GM23338 (cell line): ENCODE results near the gene TPK1. TPM values are rescaled to one million over a fixed set of nuclear protein-coding genes. Genes with fewer than 3 reads are reported as not detected.
A peak's percentile ranks its signal among the peaks of the same experiment; 100 is the strongest.

Source experiments
- ATAC-seq: fragments of 200-7000 bp; cut with Tn5 transposase; 3 replicates; pipeline ENCODE4 v1.9.1; 2020
- DNase-seq: peaks from one replicate; pipeline ENCODE4 v3.0.0-alpha.2; 2015; ENCODE audit warnings: low spot score
- H2AFZ ChIP-seq: fragments of 200-600 bp; sonication (generic); 2 replicates; pipeline ENCODE4 v1.8.0; 2016; ENCODE audit warnings: antibody characterized with exemption, mild to moderate bottlenecking, moderate library complexity
- H3F3A ChIP-seq: fragments of 200-600 bp; sonication (generic); replicated peaks from 2 replicates; pipeline ENCODE4 v1.8.0; 2017; ENCODE audit warnings: antibody characterized with exemption, mixed run types, low read depth
- H3K27ac ChIP-seq: fragments of 200-600 bp; sonication (generic); 2 replicates; pipeline ENCODE4 v1.6.1; 2016; ENCODE audit warnings: low read depth
- H3K27me3 ChIP-seq: fragments of 200-600 bp; sonication (generic); 2 replicates; pipeline ENCODE4 v1.8.0; 2016; ENCODE audit warnings: mild to moderate bottlenecking, mixed run types, moderate library complexity; ENCODE audit not compliant: insufficient read depth
- H3K36me3 ChIP-seq: fragments of 200-600 bp; sonication (generic); 2 replicates; pipeline ENCODE4 v1.8.0; 2016; ENCODE audit warnings: mild to moderate bottlenecking; ENCODE audit not compliant: insufficient read depth
- H3K4me1 ChIP-seq: fragments of 200-600 bp; sonication (generic); 2 replicates; pipeline ENCODE4 v1.8.0; 2016; ENCODE audit warnings: mild to moderate bottlenecking, moderate library complexity; ENCODE audit not compliant: insufficient read depth
- H3K4me2 ChIP-seq: fragments of 200-600 bp; sonication (generic); 2 replicates; pipeline ENCODE4 v1.7.1; 2017; ENCODE audit warnings: mixed run types
- H3K4me3 ChIP-seq: fragments of 200-600 bp; sonication (generic); 2 replicates; pipeline ENCODE4 v1.6.1; 2016; ENCODE audit warnings: mixed run types
- H3K79me2 ChIP-seq: fragments of 200-600 bp; sonication (generic); replicated peaks from 2 replicates; pipeline ENCODE4 v1.8.0; 2017; ENCODE audit warnings: mild to moderate bottlenecking; ENCODE audit not compliant: insufficient read depth
- H3K9me2 ChIP-seq: fragments of 200-600 bp; sonication (generic); 2 replicates; pipeline ENCODE4 v1.8.0; 2017; ENCODE audit not compliant: insufficient read depth
- H4K20me1 ChIP-seq: fragments of 200-600 bp; sonication (generic); replicated peaks from 2 replicates; pipeline ENCODE4 v1.8.0; 2017; ENCODE audit warnings: mild to moderate bottlenecking; ENCODE audit not compliant: insufficient read depth
- H3K27ac Mint-ChIP-seq: 2 replicates; pipeline ENCODE4 v1.8.0; 2020; ENCODE audit warnings: inconsistent platforms, mild to moderate bottlenecking, moderate library complexity, mixed read lengths
- H3K27me3 Mint-ChIP-seq: 3 replicates; pipeline ENCODE4 v1.8.0; 2022; ENCODE audit warnings: low read depth, mild to moderate bottlenecking, moderate library complexity, mixed read lengths, inconsistent platforms; ENCODE audit not compliant: insufficient read depth, poor library complexity
- H3K36me3 Mint-ChIP-seq: 3 replicates; pipeline ENCODE4 v1.8.0; 2021; ENCODE audit warnings: low read depth, mild to moderate bottlenecking, inconsistent platforms, moderate library complexity, mixed read lengths
- H3K4me1 Mint-ChIP-seq: 3 replicates; pipeline ENCODE4 v1.8.0; 2020; ENCODE audit warnings: mild to moderate bottlenecking, inconsistent platforms, mixed read lengths
- H3K4me3 Mint-ChIP-seq: 3 replicates; pipeline ENCODE4 v1.8.0; 2021; ENCODE audit warnings: moderate library complexity, mild to moderate bottlenecking, inconsistent platforms, mixed read lengths
- H3K9me3 Mint-ChIP-seq: 3 replicates; pipeline ENCODE4 v1.8.0; 2020; ENCODE audit warnings: moderate library complexity, mild to moderate bottlenecking, inconsistent platforms, mixed read lengths
- CREB1 ChIP-seq: fragments of 250-450 bp; sonication (Bioruptor Pico); IDR thresholded peaks from 2 replicates; pipeline ENCODE4 v1.5.0; 2020; ENCODE audit warnings: low read depth, mild to moderate bottlenecking, moderate library complexity
- ETS1 ChIP-seq: IDR thresholded peaks from 2 replicates; pipeline ENCODE4 v1.6.1; 2016; ENCODE audit warnings: antibody characterized with exemption
- EZH2phosphoT487 ChIP-seq: fragments of 200-600 bp; sonication (generic); IDR thresholded peaks from one replicate; pipeline ENCODE4 v1.8.1; 2018; ENCODE audit warnings: antibody characterized with exemption; ENCODE audit not compliant: unreplicated experiment
- NANOG ChIP-seq: IDR thresholded peaks from 2 replicates; pipeline ENCODE4 v1.6.1; 2016; ENCODE audit warnings: antibody characterized with exemption, borderline replicate concordance
- POLR2AphosphoS5 ChIP-seq: IDR thresholded peaks from 2 replicates; pipeline ENCODE4 v1.6.1; 2016; ENCODE audit warnings: antibody characterized with exemption, low read depth
- STAT1 ChIP-seq: IDR thresholded peaks from one replicate; pipeline ENCODE4 v1.6.1; 2016; ENCODE audit warnings: antibody characterized with exemption; ENCODE audit not compliant: unreplicated experiment
- ZNF331 ChIP-seq: fragments of 250-450 bp; sonication (Bioruptor Pico); IDR thresholded peaks from 2 replicates; pipeline ENCODE4 v1.5.0; 2020; ENCODE audit warnings: low read depth, mild to moderate bottlenecking, moderate library complexity
- ZNF462 ChIP-seq: fragments of 250-450 bp; sonication (Bioruptor Pico); IDR thresholded peaks from 2 replicates; pipeline ENCODE4 v1.5.0; 2020; ENCODE audit warnings: mild to moderate bottlenecking, moderate library complexity
- polyA plus RNA-seq: library from polyadenylated mRNA; unstranded; fragments of >200 nt; fragmentation: Nextera tagmentation; extraction: Ambion mirVana; gene quantifications from 2 replicates; pipeline ENCODE4 v1.2.1, GENCODE V29; 2016
- total RNA-seq: library from RNA; depleted of rRNA; stranded (reverse); fragments of >200 nt; shearing (Covaris generic); gene quantifications from 2 replicates; pipeline ENCODE4 v1.2.3, GENCODE V29; 2014

TPK1 gene
- total and polyA plus RNA-seq, 2 experiments from 2014 or later: 2.6 to 2.9 TPM

DNA sequence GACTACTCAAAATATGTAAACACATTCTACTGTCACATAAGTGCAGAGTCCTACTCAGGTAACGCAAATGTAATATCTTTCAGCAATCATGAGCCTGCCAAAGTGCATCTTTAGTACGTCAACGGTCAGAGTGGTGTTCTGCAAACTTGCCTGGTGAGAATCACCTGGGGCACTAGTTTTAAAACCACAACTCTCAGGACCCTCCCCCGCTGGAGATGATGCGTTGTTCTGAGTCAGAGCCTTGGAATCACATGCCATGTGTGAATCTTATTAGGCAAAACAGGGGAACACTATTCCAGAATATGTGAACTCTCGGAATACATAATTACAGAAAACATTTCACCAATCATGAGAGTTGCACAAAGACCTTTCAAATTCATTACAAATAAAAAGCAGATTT, 115.7 kb downstream of the TPK1 start:
- Histone ChIP-seq H3K27ac (no peak overlapping the region), H3K4me2 (0 out of 2 replicates have a peak overlapping the region, but pooled peaks have one; percentile 11), H3K4me3 (no peak overlapping the region), H3K36me3 (no peaks in the 10 kb centered on the region), H3K4me1 (peaks cover 7% of the 10 kb centered on the region), H3K9me2 (no peaks in the 10 kb centered on the region), H3K27me3 (no peaks in the 10 kb centered on the region), H4K20me1 (no peaks in the 10 kb centered on the region), H2AFZ (no peak overlapping the region), H3F3A (no peaks in the 10 kb centered on the region), H3K79me2 (no peaks in the 10 kb centered on the region)
- TF ChIP-seq CREB1: peak; percentile 68
- TF ChIP-seq NANOG: no peak
- peak; percentile 70 for DNase-seq
- Mint-ChIP-seq H3K27ac (peak overlapping the region; percentile 74), H3K27me3 (peaks cover 2% of the 10 kb centered on the region), H3K9me3 (peaks cover 10% of the 10 kb centered on the region), H3K4me3 (no peak overlapping the region), H3K36me3 (peaks cover 7% of the 10 kb centered on the region; the same call in 2 of the 3 replicates), H3K4me1 (peaks cover 9% of the 10 kb centered on the region; the same call in 2 of the 3 replicates)
- ATAC-seq: peak; percentile 56; the same call in 2 of the 3 replicates

DNA sequence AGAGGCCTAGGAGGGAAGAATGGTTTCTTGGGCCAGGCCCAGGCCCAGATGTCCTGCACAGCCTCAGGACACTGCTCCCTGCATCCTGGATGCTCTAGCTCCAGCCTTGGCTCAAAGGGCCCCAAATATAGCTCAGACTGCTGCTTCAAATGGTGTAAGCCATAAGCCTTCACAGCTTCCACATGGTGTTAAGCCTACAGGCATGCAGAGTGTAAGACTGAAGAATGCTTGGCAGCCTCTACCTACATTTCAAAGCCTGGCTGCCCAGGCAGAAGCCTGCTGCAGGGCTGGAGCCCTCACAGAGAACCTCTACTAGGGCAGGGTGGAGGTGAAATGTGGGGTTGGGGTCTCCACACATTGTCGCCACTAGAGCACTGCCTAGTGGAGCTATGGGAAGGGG, 118.1 kb downstream of the TPK1 start:
- peaks cover 10% of the 10 kb centered on the region for H3K9me3 Mint-ChIP-seq
- Histone ChIP-seq H3K4me2 (no peak overlapping the region), H3F3A (no peaks in the 10 kb centered on the region), H3K27ac (no peak overlapping the region), H4K20me1 (no peaks in the 10 kb centered on the region), H2AFZ (no peak overlapping the region), H3K9me2 (no peaks in the 10 kb centered on the region), H3K36me3 (no peaks in the 10 kb centered on the region), H3K4me3 (no peak overlapping the region), H3K79me2 (no peaks in the 10 kb centered on the region), H3K4me1 (peaks cover 7% of the 10 kb centered on the region), H3K27me3 (no peaks in the 10 kb centered on the region)
- no peak overlapping the region for H3K27ac Mint-ChIP-seq
- TF ChIP-seq EZH2phosphoT487: no peak
- no peak for TF ChIP-seq ETS1
- DNase-seq (no peak), ATAC-seq (no peak)
- no peaks in the 10 kb centered on the region for H3K27me3 Mint-ChIP-seq
- H3K36me3 Mint-ChIP-seq: peaks cover 7% of the 10 kb centered on the region; the same call in 2 of the 3 replicates
- H3K4me3 Mint-ChIP-seq: no peak overlapping the region
- peaks cover 9% of the 10 kb centered on the region; the same call in 2 of the 3 replicates for H3K4me1 Mint-ChIP-seq

- H3K4me2 ChIP-seq: no peak overlapping the region
- no peaks in the 10 kb centered on the region for H3K27me3 ChIP-seq
- no peaks in the 10 kb centered on the region for H3K4me1 Mint-ChIP-seq
- no peaks in the 10 kb centered on the region for H3K36me3 ChIP-seq
- no peaks in the 10 kb centered on the region for H3K27me3 Mint-ChIP-seq
- no peaks in the 10 kb centered on the region for H3K79me2 ChIP-seq
- H4K20me1 ChIP-seq: no peaks in the 10 kb centered on the region
- no peaks in the 10 kb centered on the region for H3F3A ChIP-seq
- DNase-seq (peak; percentile 15), ATAC-seq (peak; percentile 36; the same call in 2 of the 3 replicates)
- no peaks in the 10 kb centered on the region for H3K9me2 ChIP-seq
- H3K27ac ChIP-seq: no peak overlapping the region
- no peak overlapping the region for H3K27ac Mint-ChIP-seq
- no peaks in the 10 kb centered on the region; the same call in 1 of the 2 replicates for H3K4me1 ChIP-seq
- no peak overlapping the region for H2AFZ ChIP-seq
- peaks cover 7% of the 10 kb centered on the region for H3K9me3 Mint-ChIP-seq
- no peak for TF ChIP-seq ETS1
- TF ChIP-seq ZNF462: no peak
- no peak for TF ChIP-seq CREB1
- no peak for TF ChIP-seq POLR2AphosphoS5
- no peak for TF ChIP-seq NANOG
- no peak for TF ChIP-seq ZNF331 (CRISPR knock-in tag)
- TF ChIP-seq STAT1: no peak
- H3K4me3 Mint-ChIP-seq: no peak overlapping the region
- H3K4me3 ChIP-seq: no peak overlapping the region
- H3K36me3 Mint-ChIP-seq: peaks cover 7% of the 10 kb centered on the region; the same call in 2 of the 3 replicates
Observed at GRCh38 chr7:144713850-144714249, 122.0 kb downstream of the TPK1 start.
